Psoas muscle (tissue), 8 donors: Measurements from ENCODE around the gene OPN4. TPM values are rescaled to one million over a fixed set of nuclear protein-coding genes. Genes with fewer than 3 reads are reported as not detected.

Experiments
- ATAC-seq, 4 donors: fragments of 200-7000 bp; cut with Tn5 transposase; one replicate each; pipeline ENCODE4 v1.9.1; 2020; ENCODE audit warnings: moderate library complexity in 3 of 4, mild to moderate bottlenecking in 2 of 4
- DNase-seq, 2 donors: peaks; one replicate each; pipeline ENCODE4 v3.0.0-alpha.2; 2020
- H3K27ac ChIP-seq: fragments of 200-600 bp; one replicate; pipeline ENCODE4 v1.8.0; 2022
- H3K27me3 ChIP-seq, 3 donors: fragments of 200-600 bp in 1 of 3; one replicate each; pipeline versions ENCODE4 v1.6.1 to v1.8.0; 2013 to 2022; ENCODE audit warnings: low read length in 2 of 3, mild to moderate bottlenecking in 2 of 3, moderate library complexity in 1 of 3; ENCODE audit not compliant: insufficient read depth in 3 of 3
- H3K36me3 ChIP-seq, 2 donors: fragments of 200-600 bp in 1 of 2; one replicate each; pipeline versions ENCODE4 v1.6.1 to v1.8.0; 2013 to 2022; ENCODE audit warnings: low read depth in 1 of 2, mild to moderate bottlenecking in 1 of 2, moderate library complexity in 1 of 2; ENCODE audit not compliant: insufficient read depth in 1 of 2
- H3K4me1 ChIP-seq: fragments of 200-600 bp; one replicate; pipeline ENCODE4 v1.8.0; 2022
- H3K4me3 ChIP-seq: fragments of 200-600 bp; one replicate; pipeline ENCODE4 v1.8.0; 2022; ENCODE audit warnings: mild to moderate bottlenecking
- H3K9me3 ChIP-seq: fragments of 200-600 bp; one replicate; pipeline ENCODE4 v1.8.0; 2022
- CTCF ChIP-seq: fragments of 200-600 bp; IDR thresholded peaks from one replicate; pipeline ENCODE4 v1.8.0; 2022; ENCODE audit warnings: antibody characterized with exemption
- WGBS, 3 donors: extraction: QIAGEN DNeasy Blood & Tissue Kit; methylation state at CpG; one replicate each; pipeline versions ENCODE4 v1.1.6 to v1.1.7; 2013; 5-methylcytosine and 5-hydroxymethylcytosine counted together
- intact Hi-C, 2 donors: fragments of 100-400 bp; cut with DNase I; formaldehyde crosslinking; loops; one replicate each; pipeline versions ENCODE4 v1.11.0 to v1.14.2; 2022
- polyA plus RNA-seq, 3 donors: library from polyadenylated mRNA; stranded (reverse); fragments of 200-250 nt; gene quantifications; one replicate each; pipeline ENCODE4 v1.2.3, GENCODE V29; 2013
- total RNA-seq, 4 donors: library from RNA; stranded (reverse); fragmentation: NEBNext Ultra II Directional in 2 of 4; extraction: Animal tissue kit (Norgen Biotek cat#: 25700) in 2 of 4; gene quantifications; one replicate each; pipeline versions ENCODE4 v1.2.1 to v1.2.4, GENCODE V29; 2021 to 2023
- donor health status: healthy with polysubstance abuse.
- donor health status: DM: no; HTN: no; CAD: no; lungs with moderate emphysema.
- donor health status: Bipolar disorder and iron deficiency.
- donor health status: healthy.
- donor health status: DM: yes; HTN: yes; CAD: no.
- donor health status: DM: no; HTN: no; CAD: no.
- donor health status: DM: no; HTN: no; CAD: no.
- donor health status: DM: yes; HTN: yes; CAD: no.

OPN4 gene
- total and polyA plus RNA-seq, 7 donors, result 0.12 to 0.49 (median 0.23) TPM

DNA sequence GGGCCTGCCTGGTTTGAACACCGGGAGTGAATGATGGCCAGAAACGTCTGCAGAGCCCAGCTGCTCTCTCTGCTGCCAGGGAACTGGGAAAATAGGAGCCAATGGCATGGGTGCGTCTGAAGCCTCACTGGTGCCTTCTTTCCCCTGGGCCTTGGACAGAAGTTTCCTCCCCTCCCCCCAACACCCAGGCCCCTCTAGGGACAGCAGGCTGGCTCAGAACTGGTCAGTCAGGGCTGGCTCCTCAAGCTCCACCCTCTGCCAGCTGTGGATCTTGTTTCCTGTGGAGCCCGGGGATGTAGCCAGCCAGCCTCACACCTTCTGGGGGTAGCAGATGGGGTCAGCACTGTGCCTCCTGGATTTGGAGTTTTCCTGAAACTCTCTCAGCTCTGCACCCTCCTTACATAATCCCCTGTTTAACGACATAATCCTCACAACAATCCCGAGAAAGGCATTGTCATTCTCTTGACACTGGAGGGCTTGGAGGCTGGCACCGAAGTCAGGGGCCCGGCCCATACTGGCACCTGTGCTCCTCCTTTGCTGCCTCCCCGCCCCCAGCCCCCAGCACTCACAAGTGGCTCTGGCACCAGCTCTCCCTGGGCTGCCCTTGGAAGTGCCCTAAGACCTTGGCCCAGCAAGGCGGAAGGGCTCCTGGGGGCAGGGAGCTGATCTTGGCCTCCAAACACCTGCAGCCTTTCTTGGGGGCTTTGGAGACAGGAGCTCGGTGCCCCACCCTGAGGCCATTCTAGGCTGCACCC lies 19.7 kb downstream of the OPN4 start:
- Histone ChIP-seq H3K27ac (peak overlapping the region; percentile 92), H3K9me3 (no peaks in the 10 kb centered on the region), H3K27me3 (no peaks in the 10 kb centered on the region), H3K36me3 (peaks cover 0 to 5% of the 10 kb centered on the region in 2 donors), H3K4me3 (peak overlapping the region; percentile 69), H3K4me1 (peaks cover 75% of the 10 kb centered on the region)
- DNase-seq, result peak; percentile 65 to 89
- 9 to 20% (median 15%) methylated on average over 11 of the region's 11 CpGs for WGBS, 3 donors
- intact Hi-C loops, result no loop called here
- no peak for TF ChIP-seq CTCF
- peak; percentile 49 to 59 (median 54) for ATAC-seq

DNA sequence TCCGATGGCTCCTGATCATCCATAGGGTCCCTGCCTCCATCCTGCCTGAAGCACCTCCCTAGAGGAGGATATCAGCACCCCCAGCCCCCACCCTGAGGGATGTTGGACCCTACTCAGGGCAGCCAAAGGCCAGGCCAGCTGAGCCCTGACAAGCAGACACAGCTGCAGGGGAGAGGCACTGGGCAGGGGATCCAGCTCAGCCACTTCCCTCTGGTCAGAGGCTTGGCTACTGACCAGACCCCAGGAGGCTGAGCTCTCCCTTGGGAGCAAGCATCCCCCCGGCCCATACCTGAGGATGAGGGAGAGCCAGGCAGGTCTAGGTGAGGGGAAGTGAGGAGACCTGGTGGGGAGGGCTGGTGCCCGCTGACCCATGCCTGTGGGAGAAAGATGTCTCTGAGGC lies 20.6 kb downstream of the OPN4 start:
- peak overlapping the region; percentile 92 for H3K27ac ChIP-seq
- H3K4me1 ChIP-seq, result peaks cover 84% of the 10 kb centered on the region
- TF ChIP-seq CTCF, result no peak
- no peaks in the 10 kb centered on the region for H3K27me3 ChIP-seq
- peaks cover 0 to 14% of the 10 kb centered on the region in 2 donors for H3K36me3 ChIP-seq
- DNase-seq, result peak; percentile 56 to 81
- 24 to 36% (median 26%) methylated on average over 2 to 3 of the region's 3 CpGs for WGBS, 3 donors
- no peaks in the 10 kb centered on the region for H3K9me3 ChIP-seq
- peak; percentile 24 to 39 (median 37) for ATAC-seq
- intact Hi-C loops, result no loop called here
- peak overlapping the region; percentile 69 for H3K4me3 ChIP-seq

GRCh38 chr10:86677374-86677773 lies 23.0 kb downstream of the OPN4 start:
- no peak overlapping the region for H3K4me3 ChIP-seq
- H3K9me3 ChIP-seq, result no peaks in the 10 kb centered on the region
- no peak for TF ChIP-seq CTCF
- 23 to 52% (median 29%) methylated on average over 6 of the region's 6 CpGs for WGBS, 3 donors
- peak overlapping the region; percentile 92 for H3K27ac ChIP-seq
- DNase-seq, result no peak
- intact Hi-C loops, result no loop called here
- no peaks in the 10 kb centered on the region for H3K27me3 ChIP-seq
- no peak for ATAC-seq
- H3K36me3 ChIP-seq, result peaks cover 0 to 39% of the 10 kb centered on the region in 2 donors
- H3K4me1 ChIP-seq, result peaks cover 98% of the 10 kb centered on the region

DNA sequence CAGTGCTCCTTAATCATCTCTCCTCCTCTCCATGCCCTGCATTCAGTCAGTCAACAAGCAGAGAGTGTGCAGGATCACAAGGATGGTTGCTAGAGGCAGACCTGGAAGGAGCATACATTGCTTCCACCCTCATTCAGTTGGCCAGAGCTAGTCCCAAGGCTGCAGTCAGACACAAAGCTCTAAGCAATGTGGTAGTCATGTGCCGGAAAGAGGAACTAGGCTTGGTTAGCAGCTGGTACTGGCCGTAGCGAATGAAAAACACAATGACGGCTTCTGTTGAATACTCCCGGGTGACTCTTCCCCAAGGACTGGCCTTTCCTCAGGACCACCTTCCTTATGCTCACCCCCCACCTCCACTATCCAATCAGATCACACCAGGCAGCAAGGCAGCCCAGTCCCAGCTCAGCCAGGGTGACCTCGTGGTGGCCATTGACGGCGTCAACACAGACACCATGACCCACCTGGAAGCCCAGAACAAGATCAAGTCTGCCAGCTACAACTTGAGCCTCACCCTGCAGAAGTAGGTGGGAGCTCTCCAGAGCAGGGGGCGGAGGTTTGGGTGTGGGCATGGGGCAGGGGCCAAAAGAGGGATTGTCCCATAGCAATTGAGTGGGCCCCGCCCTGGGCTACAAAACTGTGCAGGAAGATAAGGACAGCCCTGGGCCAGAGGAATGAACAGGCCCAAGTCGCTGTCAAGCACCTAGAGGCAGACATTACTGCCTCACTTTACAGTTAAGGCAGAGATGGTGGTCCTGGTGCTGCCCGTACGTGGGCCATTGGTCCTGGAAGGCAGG lies 24.8 kb downstream of the OPN4 start:
- Histone ChIP-seq H3K9me3 (no peaks in the 10 kb centered on the region), H3K27ac (peak overlapping the region; percentile 92), H3K4me3 (no peak overlapping the region), H3K36me3 (peaks cover 0 to 50% of the 10 kb centered on the region in 2 donors), H3K27me3 (no peaks in the 10 kb centered on the region), H3K4me1 (peaks cover 96% of the 10 kb centered on the region)
- no peak for DNase-seq
- TF ChIP-seq CTCF, result no peak
- ATAC-seq, result peak in 2 of 4 donors; percentile 12 to 14
- 42 to 62% (median 43%) methylated on average over 13 of the region's 13 CpGs for WGBS, 3 donors
- intact Hi-C loops, result no loop called here
